ENCODE data around the gene FGFR3.

Gene FGFR3

GRCh38 chr4:1775731-1776500 lies 17.2 kb upstream of the FGFR3 start:
- no peak for TF ChIP-seq CTCF (IDR thresholded peaks at IDR 0.05; ENCODE audit: control insufficient read depth, extremely low read depth, insufficient read depth)
- no peak overlapping the region for H3K4me3 ChIP-seq (ENCODE audit: low read depth, low read length)
- DNase-seq (ENCODE audit: low read depth): no peak

- TF ChIP-seq CTCF (IDR thresholded peaks at IDR 0.05; ENCODE audit: control insufficient read depth, extremely low read depth, insufficient read depth): no peak
- H3K4me3 ChIP-seq (ENCODE audit: low read depth, low read length): no peak overlapping the region
- no peak for DNase-seq (ENCODE audit: low read depth)
Observed at GRCh38 chr4:1776521-1777161, 16.5 kb upstream of the FGFR3 start.

GRCh38 chr4:1777822-1778641 lies 15.1 kb upstream of the FGFR3 start:
- no peak overlapping the region for H3K4me3 ChIP-seq (ENCODE audit: low read depth, low read length)
- TF ChIP-seq CTCF (IDR thresholded peaks at IDR 0.05; ENCODE audit: control insufficient read depth, extremely low read depth, insufficient read depth): no peak
- DNase-seq (ENCODE audit: low read depth): no peak

GRCh38 chr4:1778642-1779392 lies 14.3 kb upstream of the FGFR3 start:
- DNase-seq (ENCODE audit: low read depth): no peak
- H3K4me3 ChIP-seq (ENCODE audit: low read depth, low read length): no peak overlapping the region
- TF ChIP-seq CTCF (IDR thresholded peaks at IDR 0.05; ENCODE audit: control insufficient read depth, extremely low read depth, insufficient read depth): no peak

GRCh38 chr4:1779588-1780382 lies 13.3 kb upstream of the FGFR3 start:
- no peak overlapping the region for H3K4me3 ChIP-seq (ENCODE audit: low read depth, low read length)
- DNase-seq (ENCODE audit: low read depth): no peak
- no peak for TF ChIP-seq CTCF (IDR thresholded peaks at IDR 0.05; ENCODE audit: control insufficient read depth, extremely low read depth, insufficient read depth)

GRCh38 chr4:1780435-1780834 lies 12.7 kb upstream of the FGFR3 start:
- no peak for TF ChIP-seq CTCF (IDR thresholded peaks at IDR 0.05; ENCODE audit: control insufficient read depth, extremely low read depth, insufficient read depth)

More at GRCh38 chr4:1780435-1780834, 12.7 kb upstream of the FGFR3 start:
- no peak for DNase-seq (ENCODE audit: low read depth)
- H3K4me3 ChIP-seq (ENCODE audit: low read depth, low read length): no peak overlapping the region

All from LNCaP clone FGC (cell line).